Motor neuron (in vitro differentiated cells): Measurements from ENCODE around the gene ZNF99. TPM values are rescaled to one million over a fixed set of nuclear protein-coding genes. Genes with fewer than 3 reads are reported as not detected.
"Not testable (repeated sequence)": the region's sequence is repeated elsewhere in the genome, so short reads cannot be mapped to it uniquely, and the experiment has no call there.

Experiments
- ATAC-seq, 8 experiments: fragments of 200-7000 bp; cut with Tn5 transposase; replicated peaks in 6 of 8; 2 replicates each; pipeline ENCODE4 v1.8.0; 2021; ENCODE audit warnings: mild to moderate bottlenecking in 8 of 8, moderate library complexity in 8 of 8
- H3K27ac ChIP-seq, 2 donors: fragments of 250-450 bp; sonication (Bioruptor Pico); 2 replicates each; pipeline ENCODE4 v1.9.0; 2021; ENCODE audit warnings: antibody characterized with exemption in 2 of 2, mild to moderate bottlenecking in 2 of 2, moderate library complexity in 1 of 2
- H3K4me1 ChIP-seq, 2 donors: fragments of 250-450 bp; sonication (Bioruptor Pico); replicated peaks in 1 of 2; 2 replicates each; pipeline ENCODE4 v1.6.1; 2021; ENCODE audit warnings: antibody characterized with exemption in 2 of 2, mild to moderate bottlenecking in 2 of 2, moderate library complexity in 1 of 2
- H3K4me3 ChIP-seq, 5 donors: fragments of 250-450 bp; sonication (Bioruptor Pico); 2 replicates each; pipeline ENCODE4 v1.9.0; 2021; ENCODE audit warnings: antibody characterized with exemption in 5 of 5, mild to moderate bottlenecking in 5 of 5, moderate library complexity in 4 of 5
- WGBS, 10 experiments: fragments of 450-650 bp; shearing (Covaris generic); methylation state at CpG; one replicate each; pipeline ENCODE4 v1.0.0; 2022; 5-methylcytosine and 5-hydroxymethylcytosine counted together
- in situ Hi-C, 9 experiments: fragments of 400-800 bp; cut with MboI; loops; one replicate each; pipeline ENCODE4 v1.15.0; 2021; ENCODE audit warnings: low sequenced_read_pairs in 9 of 9, low pct_unique_long_range_greater_than_20kb in 2 of 9; ENCODE audit not compliant: unreplicated experiment in 9 of 9
- total RNA-seq, 8 experiments: library from RNA; unstranded; fragments of 300-600 nt; gene quantifications; 2 replicates each; pipeline versions ENCODE4 v1.2.3 to v1.2.4, GENCODE V29; 2022

The ZNF99 gene
- total RNA-seq, 8 experiments from 2014 or later, result 0.04 to 0.14 (median 0.05) TPM; not detected in 4

DNA sequence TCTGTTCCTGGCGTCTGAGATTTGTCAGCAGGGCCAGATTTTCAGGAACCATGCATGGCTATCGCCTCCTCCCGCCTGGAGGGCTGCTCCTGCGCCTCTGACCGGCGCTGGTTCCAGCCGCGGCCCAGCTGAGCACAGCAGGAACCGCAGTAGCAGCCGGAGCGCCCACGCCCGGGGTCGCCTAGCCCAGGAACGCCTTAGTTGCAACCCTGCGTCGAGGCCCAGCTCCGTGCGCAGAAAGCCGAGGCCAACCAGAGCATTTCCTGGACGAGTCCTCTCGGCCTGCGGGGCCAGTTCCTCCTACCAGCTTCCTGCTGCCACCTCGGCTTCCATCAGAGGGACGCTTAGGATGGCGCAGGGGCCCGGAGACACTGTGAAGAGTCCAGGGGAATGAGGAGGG lies 75.0 kb downstream of the ZNF99 start:
- ATAC-seq, result no peak
- no peaks in the 10 kb centered on the region for H3K4me1 ChIP-seq
- no peak overlapping the region for H3K4me3 ChIP-seq
- H3K27ac ChIP-seq, result no peak overlapping the region
- 30 to 80% (median 40%) methylated on average over 1 to 7 of the region's 27 CpGs; no CpG with 5 or more reads in 3 of the 10 experiments for WGBS, 10 experiments
- in situ Hi-C loops, result no loop called here

DNA sequence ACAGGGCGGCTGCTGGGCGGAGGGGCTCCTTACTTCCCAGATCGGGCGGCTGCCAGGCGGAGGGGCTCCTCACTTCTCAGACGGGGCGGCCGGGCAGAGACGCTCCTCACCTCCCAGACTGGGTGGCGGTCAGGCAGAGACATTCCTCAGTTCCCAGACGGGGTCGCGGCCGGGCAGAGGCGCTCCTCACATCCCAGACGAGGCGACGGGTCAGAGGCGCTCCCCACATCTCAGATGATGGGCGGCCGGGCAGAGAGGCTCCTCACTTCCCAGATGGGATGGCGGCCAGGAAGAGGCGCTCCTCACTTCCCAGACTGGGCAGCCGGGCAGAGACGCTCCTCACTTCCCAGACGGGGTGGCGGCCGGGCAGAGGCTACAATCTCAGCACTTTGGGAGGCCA lies 80.9 kb downstream of the ZNF99 start:
- no CpG with 5 or more reads among the region's 28 CpGs for WGBS, 10 experiments
- ATAC-seq, result not testable (repeated sequence)

DNA sequence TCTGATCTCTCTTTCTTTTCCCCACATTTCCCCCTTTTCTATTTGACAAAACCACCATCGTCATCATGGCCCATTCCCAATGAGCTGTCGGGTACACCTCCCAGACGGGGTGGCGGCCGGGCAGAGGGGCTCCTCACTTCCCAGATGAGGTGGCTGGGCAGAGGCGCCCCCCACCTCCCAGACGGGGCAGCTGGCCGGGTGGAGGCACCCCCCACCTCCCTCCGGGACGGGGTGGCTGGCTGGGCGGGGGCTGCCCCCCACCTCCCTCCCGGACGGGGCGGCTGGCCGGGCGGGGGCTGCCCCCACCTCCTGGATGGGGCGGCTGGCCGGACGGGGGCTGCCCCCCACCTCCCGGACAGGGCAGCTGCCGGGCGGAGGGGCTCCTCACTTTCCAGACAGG lies 81.3 kb downstream of the ZNF99 start:
- WGBS, 10 experiments, result 40 to 100% (median 97%) methylated on average over 1 to 3 of the region's 22 CpGs; no CpG with 5 or more reads in 6 of the 10 experiments
- in situ Hi-C loops, H3K4me3 ChIP-seq, H3K4me1 ChIP-seq, ATAC-seq, H3K27ac ChIP-seq: not testable (repeated sequence)

More for the DNA sequence above, 80.9 kb downstream of the ZNF99 start:
- H3K4me3 ChIP-seq, H3K27ac ChIP-seq, H3K4me1 ChIP-seq, in situ Hi-C loops: not testable (repeated sequence)

Other genes starting within 250 kb of the ZNF99 start
- under 1 TPM in 2 of 8 experiments, not detected in 6; under 0.01 to 0.04 TPM for gene ZNF492, start 149.8 kb downstream of the ZNF99 start, total RNA-seq
- gene ZNF723, start 48.1 kb upstream of the ZNF99 start, total RNA-seq, result not detected
- gene ZNF728, start 219.0 kb upstream of the ZNF99 start, total RNA-seq, result under 1 TPM in 1 of 8 experiments, not detected in 7; 0.25 TPM